GM13976 (cell line): Measurements from ENCODE around the gene LAMA4.
"Not testable (repeated sequence)": the region's sequence is repeated elsewhere in the genome, so short reads cannot be mapped to it uniquely, and the experiment has no call there.

Source experiments
- DNase-seq: peaks from one replicate; pipeline ENCODE4 v3.0.0; 2012; ENCODE audit warnings: low spot score
- in situ Hi-C: fragments of 300-500 bp; cut with MboI; formaldehyde crosslinking; loops from one replicate; pipeline ENCODE4 v1.12.0; 2022; ENCODE audit warnings: low sequenced_read_pairs, mixed read lengths, inconsistent platforms; ENCODE audit not compliant: unreplicated experiment
- TF ChIP-seq, protein P1 (sequence below): IDR thresholded peaks from 2 replicates; pipeline ENCODE4 v1.5.1; 2012; ENCODE audit warnings: borderline replicate concordance, mild to moderate bottlenecking; ENCODE audit not compliant: insufficient read depth; ENCODE audit errors: extremely low read depth, missing control alignments, control extremely low read depth

The LAMA4 gene

DNA sequence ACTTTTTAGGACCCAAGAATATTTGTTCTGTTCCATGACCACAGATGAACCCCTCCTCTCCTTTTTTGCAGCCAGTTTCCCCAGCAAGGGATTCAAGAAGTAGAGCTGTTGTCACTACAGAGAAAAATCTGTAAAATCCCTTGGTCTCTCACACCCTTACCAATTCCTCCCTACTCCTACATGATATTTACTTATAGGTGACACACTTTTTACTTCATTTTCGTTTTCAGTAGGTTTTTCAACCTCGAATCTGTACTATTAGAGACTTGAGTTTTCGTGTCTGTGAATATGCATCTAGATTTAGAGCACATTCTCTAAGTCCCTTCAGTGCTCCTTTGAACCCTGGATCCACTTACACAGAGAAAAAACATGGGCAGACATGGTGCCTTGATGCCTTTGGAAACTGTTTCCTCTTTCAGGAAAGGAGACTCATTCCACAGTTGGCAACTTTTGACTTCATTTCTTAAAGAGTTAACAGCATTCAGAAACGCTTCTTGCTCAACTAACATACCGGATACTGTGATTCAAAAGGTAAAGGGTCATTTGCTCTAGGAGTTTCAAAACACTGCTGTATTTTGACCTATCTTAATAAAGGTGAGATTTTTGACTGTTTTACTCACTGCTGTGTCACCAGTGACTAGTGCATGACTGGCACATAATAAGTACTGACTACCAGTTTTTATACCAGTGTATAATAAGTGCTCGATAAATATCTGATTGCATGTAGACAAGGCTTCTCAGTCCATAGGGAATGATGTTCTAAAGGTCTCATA, 50.6 kb downstream of the LAMA4 start:
- TF ChIP-seq, protein P1, sequence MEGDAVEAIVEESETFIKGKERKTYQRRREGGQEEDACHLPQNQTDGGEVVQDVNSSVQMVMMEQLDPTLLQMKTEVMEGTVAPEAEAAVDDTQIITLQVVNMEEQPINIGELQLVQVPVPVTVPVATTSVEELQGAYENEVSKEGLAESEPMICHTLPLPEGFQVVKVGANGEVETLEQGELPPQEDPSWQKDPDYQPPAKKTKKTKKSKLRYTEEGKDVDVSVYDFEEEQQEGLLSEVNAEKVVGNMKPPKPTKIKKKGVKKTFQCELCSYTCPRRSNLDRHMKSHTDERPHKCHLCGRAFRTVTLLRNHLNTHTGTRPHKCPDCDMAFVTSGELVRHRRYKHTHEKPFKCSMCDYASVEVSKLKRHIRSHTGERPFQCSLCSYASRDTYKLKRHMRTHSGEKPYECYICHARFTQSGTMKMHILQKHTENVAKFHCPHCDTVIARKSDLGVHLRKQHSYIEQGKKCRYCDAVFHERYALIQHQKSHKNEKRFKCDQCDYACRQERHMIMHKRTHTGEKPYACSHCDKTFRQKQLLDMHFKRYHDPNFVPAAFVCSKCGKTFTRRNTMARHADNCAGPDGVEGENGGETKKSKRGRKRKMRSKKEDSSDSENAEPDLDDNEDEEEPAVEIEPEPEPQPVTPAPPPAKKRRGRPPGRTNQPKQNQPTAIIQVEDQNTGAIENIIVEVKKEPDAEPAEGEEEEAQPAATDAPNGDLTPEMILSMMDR, result no peak
- in situ Hi-C loops, result no loop called here
- DNase-seq, result no peak

DNA sequence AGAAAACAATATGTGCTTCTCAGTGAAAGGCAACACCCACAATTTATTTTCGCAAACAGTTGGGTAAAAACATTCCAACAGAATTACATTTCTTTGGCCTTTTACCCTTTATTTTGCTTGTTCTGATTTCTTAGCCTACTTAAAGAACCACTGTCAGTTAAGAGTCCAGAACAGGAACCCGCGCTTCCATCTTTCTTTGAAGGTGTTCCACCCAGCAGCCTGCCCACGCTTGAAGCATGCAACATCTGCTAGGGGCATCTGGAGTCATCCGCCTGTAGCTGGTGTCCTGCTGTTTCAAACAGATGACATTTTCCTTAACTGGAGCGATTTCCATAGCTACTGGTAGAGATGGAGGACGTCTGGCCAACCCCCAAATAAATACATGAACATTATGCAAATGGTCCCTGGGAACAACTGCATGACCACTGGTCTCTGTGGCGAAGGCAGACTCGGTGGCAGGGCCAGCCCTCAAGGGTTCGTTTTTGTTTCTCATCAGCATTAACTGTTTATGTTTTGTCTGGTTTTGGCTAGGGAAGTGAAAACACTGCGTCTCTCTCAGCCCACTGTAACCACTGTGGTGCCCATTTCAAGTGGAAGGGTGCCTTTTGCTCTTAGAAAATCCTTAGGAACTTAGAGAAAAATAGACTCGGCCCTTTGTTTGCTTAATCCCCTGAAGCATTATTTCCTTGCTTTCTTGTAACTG, 51.6 kb downstream of the LAMA4 start:
- in situ Hi-C loops, result no loop called here
- TF ChIP-seq, protein P1, result no peak
- DNase-seq, result no peak

DNA sequence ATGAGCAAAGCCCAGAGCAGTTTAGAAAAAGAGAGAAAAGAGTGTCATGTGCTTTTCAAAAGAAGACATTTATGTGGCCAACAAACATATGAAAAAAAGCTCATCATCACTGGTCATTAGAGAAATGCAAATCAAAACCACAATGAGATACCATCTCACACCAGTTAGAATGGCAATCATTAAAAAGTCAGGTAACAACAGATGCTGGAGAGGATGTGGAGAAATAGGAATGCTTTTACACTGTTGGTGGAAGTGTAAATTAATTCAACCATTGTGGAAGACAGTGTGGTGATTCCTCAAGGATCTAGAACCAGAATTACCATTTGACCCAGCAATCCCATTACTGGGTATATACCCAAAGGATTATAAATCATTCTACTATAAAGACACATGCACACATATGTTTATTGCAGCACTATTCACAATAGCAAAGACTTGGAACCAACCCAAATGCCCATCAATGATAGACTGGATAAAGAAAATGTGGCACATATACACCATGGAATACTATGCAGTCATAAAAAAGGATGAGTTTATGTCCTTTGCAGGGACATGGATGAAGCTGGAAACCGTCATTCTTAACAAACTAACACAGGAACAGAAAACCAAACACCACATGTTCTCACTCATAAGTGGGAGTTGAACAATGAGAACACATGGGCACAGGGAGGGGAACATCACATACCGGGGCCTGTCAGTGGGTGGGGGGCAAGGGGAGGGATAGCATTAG, 54.0 kb downstream of the LAMA4 start:
- in situ Hi-C loops, DNase-seq: not testable (repeated sequence)

DNA sequence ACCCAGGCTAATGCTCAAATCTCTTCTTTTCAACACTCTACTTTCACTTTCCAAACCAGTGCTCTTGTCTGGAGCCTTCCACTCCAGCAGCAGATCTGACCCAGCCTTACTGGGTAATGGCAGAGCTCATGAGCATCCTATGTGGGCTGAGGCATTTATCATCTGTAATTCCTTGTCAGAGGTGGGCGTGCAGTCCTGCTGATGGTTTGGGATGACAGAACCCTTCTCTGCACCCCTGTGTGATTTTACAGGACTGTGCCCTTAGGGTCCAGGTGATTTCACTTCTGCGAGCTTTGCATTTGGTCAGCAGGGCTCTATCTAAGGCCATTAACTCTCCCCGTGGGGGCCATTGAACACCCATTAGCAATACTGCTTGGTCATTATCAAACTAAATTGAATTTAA, 55.4 kb downstream of the LAMA4 start:
- no peak for DNase-seq
- TF ChIP-seq, protein P1, result no peak
- in situ Hi-C loops, result loop anchor here (25.0 kb wide), 1 partner anchor 1688 kb away; no protein-coding TSS in a partner anchor

DNA sequence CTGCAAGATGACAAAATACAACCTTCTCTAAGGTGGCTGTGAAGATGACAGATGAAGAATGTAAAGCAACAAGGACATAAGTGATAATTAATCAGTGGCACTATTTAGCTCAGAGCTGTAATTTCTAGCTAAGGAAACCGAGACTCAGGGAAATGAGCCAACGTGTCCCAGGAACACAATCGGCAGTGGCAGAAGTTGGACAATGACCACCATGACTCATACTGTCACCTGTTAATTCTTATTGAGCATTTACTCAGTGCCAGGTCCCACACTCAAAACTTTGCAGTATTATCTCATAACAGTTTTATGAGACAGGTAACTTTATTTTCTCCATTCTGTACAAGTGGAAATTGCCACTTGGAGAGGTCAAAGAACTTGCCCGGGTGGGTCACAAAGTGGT, 55.8 kb downstream of the LAMA4 start:
- in situ Hi-C loops, result loop anchor here (25.0 kb wide), 1 partner anchor 1689 kb away; no protein-coding TSS in a partner anchor
- TF ChIP-seq, protein P1, result no peak
- no peak for DNase-seq

DNA sequence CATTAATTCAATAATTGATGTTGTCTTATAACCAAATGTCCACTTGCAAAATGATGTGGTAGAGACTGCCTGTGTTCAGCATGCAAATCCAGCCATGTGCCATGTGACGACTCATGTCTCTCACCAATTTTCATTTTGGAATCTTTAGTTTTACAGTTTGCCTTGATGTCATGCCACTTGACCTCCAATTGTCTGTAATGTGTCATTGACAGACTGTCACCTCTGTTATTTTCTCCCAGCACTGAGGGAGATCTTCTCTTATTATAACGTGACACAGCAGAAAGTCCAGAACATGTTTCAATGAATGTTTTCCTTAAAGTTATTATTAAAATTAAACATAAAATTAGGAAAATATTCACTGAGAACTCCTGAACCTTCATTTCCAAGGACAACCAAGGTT, 56.7 kb downstream of the LAMA4 start:
- in situ Hi-C loops, result loop anchor here (25.0 kb wide), 1 partner anchor 1690 kb away; no protein-coding TSS in a partner anchor
- TF ChIP-seq, protein P1, result no peak
- no peak for DNase-seq

DNA sequence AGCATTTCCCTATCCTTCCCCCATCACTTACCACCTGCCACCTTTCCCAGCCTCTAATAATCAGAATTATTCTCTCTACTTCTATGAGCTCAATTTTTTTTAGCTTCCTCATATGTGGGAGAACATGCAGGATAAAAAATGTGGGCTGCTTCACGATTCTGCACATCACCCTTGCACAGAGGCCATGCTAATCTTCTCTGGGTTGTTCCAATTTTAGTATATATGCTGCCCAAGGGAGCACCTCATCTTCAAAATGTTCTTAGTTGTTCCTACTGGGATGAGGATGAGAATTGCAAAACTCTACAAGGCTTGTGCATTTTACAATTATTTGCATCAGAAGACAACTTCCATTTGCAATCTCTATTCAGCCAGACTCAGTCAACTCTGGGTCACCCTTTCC, 58.1 kb downstream of the LAMA4 start:
- in situ Hi-C loops, result loop anchor here (25.0 kb wide), 1 partner anchor 1691 kb away; no protein-coding TSS in a partner anchor
- no peak for DNase-seq
- TF ChIP-seq, protein P1, result no peak
